ENCODE results near the gene OBSCN.

DNA sequence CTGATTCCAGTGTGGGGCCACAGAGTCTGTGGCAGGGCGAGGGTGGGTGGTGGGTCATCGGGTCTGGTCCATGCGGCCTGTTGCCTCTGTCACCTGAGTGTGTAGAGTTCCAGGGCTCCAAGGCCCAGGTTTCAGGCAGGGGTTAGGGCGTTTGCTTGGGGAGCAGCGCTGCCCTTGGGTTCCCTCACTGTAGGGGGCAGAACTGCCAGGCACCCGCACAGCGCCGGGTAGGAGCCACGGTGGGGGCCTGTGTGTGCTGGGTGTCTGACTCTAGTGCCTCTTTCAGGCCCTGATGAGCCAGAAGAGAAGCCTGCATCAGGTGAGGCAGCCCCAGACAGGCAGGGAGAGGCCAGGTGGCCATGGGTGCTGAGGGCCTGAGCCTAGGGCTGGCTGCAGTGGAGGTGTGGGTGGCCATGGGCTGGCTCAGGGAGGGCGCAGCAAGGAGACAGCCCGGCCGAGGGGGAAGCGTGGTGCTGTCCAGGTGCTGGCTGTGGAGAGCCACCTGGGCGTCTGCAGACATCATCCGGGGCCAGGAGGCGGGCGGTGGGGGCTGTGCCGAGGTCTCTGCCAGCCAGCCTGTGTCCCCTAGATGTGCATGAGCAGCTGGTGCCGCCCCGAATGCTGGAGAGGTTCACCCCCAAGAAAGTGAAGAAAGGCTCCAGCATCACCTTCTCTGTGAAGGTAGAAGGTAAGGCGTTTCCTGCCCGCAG is 126.5 kb downstream of the OBSCN start:
- no peak for TF ChIP-seq RFX5 (IDR thresholded peaks at IDR 0.05; ENCODE audit: low read depth, low read length)
- TF ChIP-seq, protein P1, sequence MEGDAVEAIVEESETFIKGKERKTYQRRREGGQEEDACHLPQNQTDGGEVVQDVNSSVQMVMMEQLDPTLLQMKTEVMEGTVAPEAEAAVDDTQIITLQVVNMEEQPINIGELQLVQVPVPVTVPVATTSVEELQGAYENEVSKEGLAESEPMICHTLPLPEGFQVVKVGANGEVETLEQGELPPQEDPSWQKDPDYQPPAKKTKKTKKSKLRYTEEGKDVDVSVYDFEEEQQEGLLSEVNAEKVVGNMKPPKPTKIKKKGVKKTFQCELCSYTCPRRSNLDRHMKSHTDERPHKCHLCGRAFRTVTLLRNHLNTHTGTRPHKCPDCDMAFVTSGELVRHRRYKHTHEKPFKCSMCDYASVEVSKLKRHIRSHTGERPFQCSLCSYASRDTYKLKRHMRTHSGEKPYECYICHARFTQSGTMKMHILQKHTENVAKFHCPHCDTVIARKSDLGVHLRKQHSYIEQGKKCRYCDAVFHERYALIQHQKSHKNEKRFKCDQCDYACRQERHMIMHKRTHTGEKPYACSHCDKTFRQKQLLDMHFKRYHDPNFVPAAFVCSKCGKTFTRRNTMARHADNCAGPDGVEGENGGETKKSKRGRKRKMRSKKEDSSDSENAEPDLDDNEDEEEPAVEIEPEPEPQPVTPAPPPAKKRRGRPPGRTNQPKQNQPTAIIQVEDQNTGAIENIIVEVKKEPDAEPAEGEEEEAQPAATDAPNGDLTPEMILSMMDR (IDR thresholded peaks at IDR 0.05 in 2 of 3, conservative IDR thresholded peaks at IDR 0.05 in 1 of 3; ENCODE audit: control insufficient read depth in 2 of 3, extremely low read depth in 1 of 3, insufficient read depth in 1 of 3, low read depth in 3 of 3, low read length in 3 of 3): no peak
